Left ventricle myocardium inferior (tissue), 1 donor: ENCODE data around the gene FXYD6. TPM values are rescaled to one million over a fixed set of nuclear protein-coding genes. Genes with fewer than 3 reads are reported as not detected.

Experiments
- DNase-seq: peaks from one replicate; pipeline ENCODE4 v3.0.0-alpha.2; 2020
- H3K27ac ChIP-seq: fragments of 200-600 bp; replicated peaks from 2 replicates; pipeline ENCODE4 v1.8.0; 2021
- H3K27me3 ChIP-seq: fragments of 200-600 bp; 2 replicates; pipeline ENCODE4 v1.8.0; 2021; ENCODE audit warnings: low read depth
- H3K36me3 ChIP-seq: fragments of 200-600 bp; 2 replicates; pipeline ENCODE4 v1.8.0; 2021
- H3K4me1 ChIP-seq: fragments of 200-600 bp; 2 replicates; pipeline ENCODE4 v1.8.0; 2021
- H3K4me3 ChIP-seq: fragments of 200-600 bp; 2 replicates; pipeline ENCODE4 v1.8.0; 2021; ENCODE audit warnings: mild to moderate bottlenecking, moderate library complexity
- H3K9me3 ChIP-seq: fragments of 200-600 bp; replicated peaks from 2 replicates; pipeline ENCODE4 v1.8.0; 2021
- CTCF ChIP-seq: fragments of 200-600 bp; IDR thresholded peaks from 2 replicates; pipeline ENCODE4 v1.8.0; 2021; ENCODE audit warnings: antibody characterized with exemption, mild to moderate bottlenecking, borderline replicate concordance
- intact Hi-C: fragments of 100-400 bp; cut with micrococcal nuclease; formaldehyde crosslinking; loops from one replicate; pipeline ENCODE4 v1.11.0; 2022
- total RNA-seq: library from RNA; stranded (reverse); fragmentation: NEBNext Ultra II Directional; extraction: Animal tissue kit (Norgen Biotek cat#: 25700); gene quantifications from one replicate; pipeline ENCODE4 v1.2.1, GENCODE V29; 2021
- donor health status: DM: no; HTN: yes; CAD: no; lungs with severe emphysema.

The FXYD6 gene
- total RNA-seq, 1 donor from 2014 or later: 30.2 TPM

DNA sequence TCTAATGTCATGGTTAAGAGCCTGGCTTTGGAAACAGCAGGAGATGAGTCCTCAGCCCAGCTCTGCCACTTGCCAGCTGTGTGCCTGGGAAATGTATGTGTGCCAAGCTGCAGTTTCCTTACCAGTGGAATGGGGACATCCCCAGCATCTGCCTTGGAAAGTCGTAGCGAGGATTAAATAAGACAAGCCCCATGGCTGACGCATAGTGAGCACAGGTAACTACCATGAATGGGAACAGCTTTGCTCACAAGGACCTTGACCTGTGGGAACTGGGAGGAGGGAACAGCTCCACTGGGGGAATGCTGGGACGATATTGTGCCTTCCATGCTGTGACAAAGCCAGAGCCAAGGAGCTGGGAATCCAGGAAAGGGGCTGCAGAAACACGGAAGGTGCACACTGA lies 76.8 kb downstream of the FXYD6 start:
- intact Hi-C loops: loop anchor here (10.0 kb wide), 1 partner anchor 255 kb away; no protein-coding TSS in a partner anchor
- Histone ChIP-seq H3K9me3 (no peaks in the 10 kb centered on the region), H3K27me3 (peaks cover 35% of the 10 kb centered on the region), H3K4me1 (peaks cover 21% of the 10 kb centered on the region), H3K4me3 (no peak overlapping the region), H3K27ac (no peak overlapping the region), H3K36me3 (no peaks in the 10 kb centered on the region)
- DNase-seq: no peak
- no peak for TF ChIP-seq CTCF

DNA sequence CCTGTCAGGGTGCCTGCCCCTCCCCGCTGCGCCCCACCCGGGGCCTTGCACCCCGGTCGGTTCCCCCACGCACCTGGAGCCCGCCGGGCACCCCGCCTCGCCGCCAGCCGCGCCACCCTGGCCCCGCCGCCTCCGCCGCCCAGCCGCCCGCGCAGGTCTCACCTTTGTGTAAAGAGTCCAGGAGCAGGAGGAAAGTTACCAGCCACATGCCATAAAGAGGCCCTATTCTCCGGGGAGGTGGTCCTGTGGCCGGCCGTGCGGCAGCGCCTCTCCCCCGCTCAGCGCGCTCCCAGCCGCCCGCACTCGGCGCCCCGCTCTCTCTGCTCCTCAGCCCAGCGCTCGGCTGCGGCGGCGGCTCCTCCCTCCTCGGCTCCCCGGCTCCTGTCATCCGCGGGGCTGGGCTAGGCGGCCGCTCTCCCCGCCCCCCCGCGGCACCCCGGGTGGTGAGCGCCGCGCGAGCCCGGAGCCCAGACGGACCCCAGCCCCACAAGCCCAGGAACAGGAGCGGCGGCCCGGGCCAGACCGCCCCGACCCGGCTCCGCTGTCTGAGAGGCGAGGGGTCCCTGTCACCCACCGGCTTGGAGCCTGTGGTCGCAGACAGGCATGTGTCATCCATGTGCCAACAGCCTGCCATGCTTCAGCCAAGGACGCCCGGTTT lies 79.5 kb downstream of the FXYD6 start, which contains the start of gene DSCAML1:
Gene DSCAML1, minus strand, starts transcription at position 345 of the 658 bp plus-strand sequence. Its CDS starts 137 bp downstream, at position 208.
- H3K36me3 ChIP-seq: no peaks in the 10 kb centered on the region
- intact Hi-C loops: no loop called here
- H3K27me3 ChIP-seq: peaks cover 57% of the 10 kb centered on the region
- peaks cover 21% of the 10 kb centered on the region for H3K4me1 ChIP-seq
- DNase-seq: no peak
- H3K9me3 ChIP-seq: no peaks in the 10 kb centered on the region
- TF ChIP-seq CTCF: no peak
- H3K27ac ChIP-seq: no peak within 1 kb of the TSS
- peak within 1 kb of the TSS; percentile 60 for H3K4me3 ChIP-seq

GRCh38 chr11:117796456-117796871 lies 80.0 kb downstream of the FXYD6 start:
- peaks cover 21% of the 10 kb centered on the region for H3K4me1 ChIP-seq
- intact Hi-C loops: no loop called here
- no peaks in the 10 kb centered on the region for H3K36me3 ChIP-seq
- no peak overlapping the region for H3K27ac ChIP-seq
- no peak for DNase-seq
- no peak for TF ChIP-seq CTCF
- H3K27me3 ChIP-seq: peaks cover 57% of the 10 kb centered on the region
- H3K9me3 ChIP-seq: no peaks in the 10 kb centered on the region
- peak overlapping the region; percentile 60 for H3K4me3 ChIP-seq

- no peak for DNase-seq
- no peak for TF ChIP-seq CTCF
- no peaks in the 10 kb centered on the region for H3K9me3 ChIP-seq
- H3K27me3 ChIP-seq: peaks cover 57% of the 10 kb centered on the region
- intact Hi-C loops: no loop called here
- H3K4me1 ChIP-seq: peaks cover 21% of the 10 kb centered on the region
- H3K4me3 ChIP-seq: peak overlapping the region; percentile 60
- H3K27ac ChIP-seq: no peak overlapping the region
- no peaks in the 10 kb centered on the region for H3K36me3 ChIP-seq
These were observed 80.6 kb downstream of the FXYD6 start for GRCh38 chr11:117795638-117796455.

GRCh38 chr11:117794772-117795629 lies 81.5 kb downstream of the FXYD6 start:
- no peak for TF ChIP-seq CTCF

More at GRCh38 chr11:117794772-117795629, 81.5 kb downstream of the FXYD6 start:
- Histone ChIP-seq H3K36me3 (no peaks in the 10 kb centered on the region), H3K4me1 (peaks cover 21% of the 10 kb centered on the region), H3K27me3 (peaks cover 57% of the 10 kb centered on the region), H3K9me3 (no peaks in the 10 kb centered on the region), H3K27ac (no peak overlapping the region), H3K4me3 (no peak overlapping the region)
- DNase-seq: no peak
- intact Hi-C loops: no loop called here
